OCI-LY3 (cell line): ENCODE measurements around the gene YWHAB.

Source experiments
- CTCF ChIP-seq: fragments of 200-600, 300-600 bp; sonication (generic); IDR thresholded peaks from 2 replicates; pipeline ENCODE4 v1.5.1; 2014; ENCODE audit warnings: antibody characterized with exemption, low read length, low read depth
- EZH2phosphoT487 ChIP-seq: fragments of 200-600 bp; shearing (Covaris generic); IDR thresholded peaks from 2 replicates; pipeline ENCODE4 v1.6.1; 2018; ENCODE audit warnings: antibody characterized with exemption, mixed run types, low read depth

- TF ChIP-seq CTCF (no peak), EZH2phosphoT487 (no peak)
These were observed 33.3 kb downstream of the YWHAB start for GRCh38 chr20:44918761-44919160.
